Cardiac muscle cell (in vitro differentiated cells and primary cell): ENCODE results near the gene TMEM94. TPM values are rescaled to one million over a fixed set of nuclear protein-coding genes. Genes with fewer than 3 reads are reported as not detected.
A peak's percentile ranks its signal among the peaks of the same experiment; 100 is the strongest.

Experiments
- DNase-seq, 2 donors: peaks; one replicate each; pipeline versions ENCODE4 v3.0.0 to v3.0.0-alpha.2; 2010 to 2017; ENCODE audit warnings: low read depth in 1 of 2, low spot score in 1 of 2
- H3K27ac ChIP-seq: fragments of 200-600 bp; sonication (generic); 2 replicates; pipeline ENCODE4 v1.5.1; 2016
- H3K27me3 ChIP-seq: fragments of 200-600 bp; sonication (generic); 2 replicates; pipeline ENCODE4 v1.6.0; 2016; ENCODE audit warnings: control low read depth
- H3K36me3 ChIP-seq: fragments of 200-600 bp; sonication (generic); 2 replicates; pipeline ENCODE4 v1.5.1; 2016; ENCODE audit warnings: control low read depth
- H3K4me1 ChIP-seq: fragments of 200-600 bp; sonication (generic); 2 replicates; pipeline ENCODE4 v1.8.1; 2017; ENCODE audit warnings: low read depth, mild to moderate bottlenecking, mixed run types
- H3K4me3 ChIP-seq: fragments of 200-600 bp; sonication (generic); 2 replicates; pipeline ENCODE4 v1.5.1; 2016; ENCODE audit warnings: mild to moderate bottlenecking
- H3K9me3 ChIP-seq: fragments of 200-600 bp; sonication (generic); 2 replicates; pipeline ENCODE4 v1.5.1; 2017; ENCODE audit warnings: low read depth, mild to moderate bottlenecking, control low read depth
- CTCF ChIP-seq: IDR thresholded peaks from 2 replicates; pipeline ENCODE4 v1.5.1; 2012; ENCODE audit warnings: low read depth, mild to moderate bottlenecking, low read length
- polyA plus RNA-seq: library from polyadenylated mRNA; unstranded; fragments of >200 nt; fragmentation: Nextera tagmentation; extraction: Ambion mirVana; gene quantifications from 2 replicates; pipeline ENCODE4 v1.2.1, GENCODE V29; 2016
- total RNA-seq: library from RNA; depleted of rRNA; stranded (reverse); fragments of >200 nt; gene quantifications from 2 replicates; pipeline ENCODE4 v1.2.3, GENCODE V29; 2016

Gene TMEM94
- total and polyA plus RNA-seq, 2 experiments from 2014 or later, result 74.2 to 105 TPM

- no peak for TF ChIP-seq CTCF
- peak overlapping the region; percentile 69 for H3K27ac ChIP-seq
- H3K9me3 ChIP-seq, result no peaks in the 10 kb centered on the region
- no peak overlapping the region for H3K4me3 ChIP-seq
- no peak for DNase-seq
- no peaks in the 10 kb centered on the region for H3K27me3 ChIP-seq
- H3K36me3 ChIP-seq, result no peaks in the 10 kb centered on the region
- H3K4me1 ChIP-seq, result peaks cover 14% of the 10 kb centered on the region
Observed at GRCh38 chr17:75482098-75482942, 25.9 kb downstream of the TMEM94 start.

GRCh38 chr17:75485688-75486087 lies 29.3 kb downstream of the TMEM94 start:
- H3K4me3 ChIP-seq, result no peak overlapping the region
- DNase-seq, result no peak
- no peaks in the 10 kb centered on the region for H3K27me3 ChIP-seq
- H3K4me1 ChIP-seq, result no peaks in the 10 kb centered on the region
- TF ChIP-seq CTCF, result no peak
- no peaks in the 10 kb centered on the region for H3K36me3 ChIP-seq
- H3K9me3 ChIP-seq, result no peaks in the 10 kb centered on the region
- H3K27ac ChIP-seq, result no peak overlapping the region

GRCh38 chr17:75486151-75486550 lies 29.7 kb downstream of the TMEM94 start:
- Histone ChIP-seq H3K27me3 (no peaks in the 10 kb centered on the region), H3K4me3 (no peak overlapping the region), H3K9me3 (no peaks in the 10 kb centered on the region), H3K27ac (no peak overlapping the region), H3K4me1 (no peaks in the 10 kb centered on the region), H3K36me3 (no peaks in the 10 kb centered on the region)
- TF ChIP-seq CTCF, result no peak
- no peak for DNase-seq

GRCh38 chr17:75486951-75487350 lies 30.5 kb downstream of the TMEM94 start:
- Histone ChIP-seq H3K9me3 (no peaks in the 10 kb centered on the region), H3K27me3 (no peaks in the 10 kb centered on the region), H3K27ac (no peak overlapping the region), H3K4me1 (no peaks in the 10 kb centered on the region), H3K36me3 (no peaks in the 10 kb centered on the region), H3K4me3 (no peak overlapping the region)
- no peak for DNase-seq
- TF ChIP-seq CTCF, result no peak

GRCh38 chr17:75487351-75488070 lies 31.1 kb downstream of the TMEM94 start:
- Histone ChIP-seq H3K4me1 (no peaks in the 10 kb centered on the region), H3K27me3 (no peaks in the 10 kb centered on the region), H3K36me3 (peaks cover under 1% of the 10 kb centered on the region), H3K4me3 (no peak overlapping the region), H3K9me3 (no peaks in the 10 kb centered on the region), H3K27ac (no peak overlapping the region)
- no peak for TF ChIP-seq CTCF
- DNase-seq, result peak in 1 of 2 donors; percentile 52
